HL-60 (cell line): ENCODE measurements around the gene PEX5L.
"Not testable (repeated sequence)": the region's sequence is repeated elsewhere in the genome, so short reads cannot be mapped to it uniquely, and the experiment has no call there.

Source experiments
- DNase-seq, 2 experiments: peaks; one replicate each; pipeline ENCODE4 v3.0.0-alpha.2; 2010 to 2020; ENCODE audit warnings: low read depth in 1 of 2, low spot score in 1 of 2
- H3K27ac ChIP-seq: fragments of 250-450 bp; sonication (Bioruptor Pico); replicated peaks from 2 replicates; pipeline ENCODE4 v1.5.1; 2020; ENCODE audit warnings: mild to moderate bottlenecking, moderate library complexity
- H3K27me3 ChIP-seq: fragments of 250-450 bp; sonication (Bioruptor Pico); 2 replicates; pipeline ENCODE4 v1.5.1; 2021; ENCODE audit warnings: mild to moderate bottlenecking, moderate library complexity; ENCODE audit not compliant: insufficient read depth, poor library complexity, severe bottlenecking
- H3K4me3 ChIP-seq: replicated peaks from 2 replicates; pipeline ENCODE4 v1.5.1; 2011; ENCODE audit warnings: mild to moderate bottlenecking, control low read depth, low read length; ENCODE audit not compliant: insufficient read depth
- CTCF ChIP-seq: IDR thresholded peaks from one replicate; pipeline ENCODE4 v1.5.1; 2011; ENCODE audit warnings: low read length, control low read depth, inconsistent platforms; ENCODE audit not compliant: insufficient read depth
- GABPA ChIP-seq: IDR thresholded peaks from 2 replicates; pipeline ENCODE4 v1.6.1; 2012; ENCODE audit warnings: low read depth
- POLR2AphosphoS5 ChIP-seq: IDR thresholded peaks from 2 replicates; pipeline ENCODE4 v1.6.1; 2012; ENCODE audit warnings: low read depth
- REST ChIP-seq: IDR thresholded peaks from 2 replicates; pipeline ENCODE4 v1.6.1; 2012; ENCODE audit warnings: low read depth; ENCODE audit not compliant: insufficient replicate concordance
- SPI1 ChIP-seq: IDR thresholded peaks from 2 replicates; pipeline ENCODE4 v1.6.1; 2012; ENCODE audit warnings: low read depth, mild to moderate bottlenecking, borderline replicate concordance

PEX5L gene

GRCh38 chr3:180062771-180063170, 26.0 kb upstream of the PEX5L start:
- H3K4me3 ChIP-seq = no peak overlapping the region
- no peak overlapping the region for H3K27ac ChIP-seq
- DNase-seq = no peak
- H3K27me3 ChIP-seq = no peaks in the 10 kb centered on the region
- no peak for TF ChIP-seq REST
- no peak for TF ChIP-seq POLR2AphosphoS5
- no peak for TF ChIP-seq SPI1
- TF ChIP-seq CTCF = no peak
- TF ChIP-seq GABPA = no peak

- no peak overlapping the region for H3K4me3 ChIP-seq
- no peak for DNase-seq
- no peaks in the 10 kb centered on the region for H3K27me3 ChIP-seq
- no peak for TF ChIP-seq POLR2AphosphoS5
- TF ChIP-seq SPI1 = no peak
- H3K27ac ChIP-seq = no peak overlapping the region
Observed at GRCh38 chr3:180059356-180059755, 22.6 kb upstream of the PEX5L start.

- H3K27me3 ChIP-seq = no peaks in the 10 kb centered on the region
- no peak overlapping the region for H3K27ac ChIP-seq
- DNase-seq = no peak
- no peak for TF ChIP-seq REST
- no peak for TF ChIP-seq CTCF
- TF ChIP-seq GABPA = no peak
- no peak for TF ChIP-seq POLR2AphosphoS5
- no peak for TF ChIP-seq SPI1
- no peak overlapping the region for H3K4me3 ChIP-seq
Observed at GRCh38 chr3:180058238-180058637, 21.5 kb upstream of the PEX5L start.

GRCh38 chr3:180055656-180056055, 18.9 kb upstream of the PEX5L start:
- H3K27me3 ChIP-seq = not testable (repeated sequence)

GRCh38 chr3:180049391-180049790, 12.7 kb upstream of the PEX5L start:
- Histone ChIP-seq H3K27me3 (no peaks in the 10 kb centered on the region), H3K27ac (no peak overlapping the region), H3K4me3 (no peak overlapping the region)
- no peak for TF ChIP-seq GABPA
- TF ChIP-seq SPI1 = no peak
- no peak for TF ChIP-seq REST
- TF ChIP-seq POLR2AphosphoS5 = no peak
- no peak for TF ChIP-seq CTCF
- DNase-seq = no peak

More at GRCh38 chr3:180055656-180056055, 18.9 kb upstream of the PEX5L start:
- not testable (repeated sequence) for H3K4me3 ChIP-seq, DNase-seq, H3K27ac ChIP-seq
